Sigmoid colon (tissue), 3 donors: ENCODE data around the gene CDSN.

Experiments
- CTCF ChIP-seq, 4 experiments: fragments of 450-650 bp in 3 of 4; fragments of 200-600 bp in 1 of 4; IDR thresholded peaks; one replicate each; pipeline ENCODE4 v1.5.1; 2016 to 2019; ENCODE audit warnings: antibody characterized with exemption in 4 of 4, mild to moderate bottlenecking in 3 of 4, moderate library complexity in 2 of 4
- POLR2A ChIP-seq, 2 donors: fragments of 450-650 bp; IDR thresholded peaks; one replicate each; pipeline ENCODE4 v1.6.1; 2016; ENCODE audit warnings: antibody characterized with exemption in 2 of 2, mild to moderate bottlenecking in 2 of 2, moderate library complexity in 2 of 2

- TF ChIP-seq POLR2A (IDR thresholded peaks at IDR 0.05) (no peak), CTCF (IDR thresholded peaks at IDR 0.05) (no peak)
Observed at GRCh38 chr6:31131595-31131994, 11.3 kb upstream of the CDSN start.
